ENCODE results near the gene ZNF462. TPM values are rescaled to one million over a fixed set of nuclear protein-coding genes. Genes with fewer than 3 reads are reported as not detected.
A peak's percentile ranks its signal among the peaks of the same experiment; 100 is the strongest.

ZNF462 gene
- total and polyA plus RNA-seq, 2 donors = 2.0 to 6.6 TPM

DNA sequence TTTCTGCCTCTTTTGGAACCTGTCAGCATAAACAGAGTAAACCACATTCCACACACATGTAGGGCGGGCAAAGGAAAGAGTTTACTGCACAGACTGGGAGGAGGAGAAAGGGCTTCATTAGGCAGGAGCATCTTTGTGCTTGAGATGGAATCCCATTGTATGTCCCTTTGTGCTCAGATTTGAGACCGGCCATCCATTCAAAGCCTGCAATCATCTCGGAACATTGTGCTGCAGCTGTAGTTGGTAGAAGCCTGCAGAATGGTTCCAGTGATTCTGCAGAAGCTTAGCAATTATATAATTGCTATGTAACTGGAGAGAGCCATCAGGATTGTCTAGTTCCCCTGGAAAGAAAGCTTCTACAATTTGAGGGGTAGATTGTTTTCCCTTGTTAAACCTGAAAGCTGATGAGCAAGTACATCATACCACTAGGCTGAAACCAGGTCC, 16.5 kb downstream of the ZNF462 start:
- H3K27me3 ChIP-seq (ENCODE audit: control insufficient read depth in 2 of 2, insufficient read depth in 1 of 2, low read length in 1 of 2) = no peaks in the 10 kb centered on the region
- H3K4me1 ChIP-seq (ENCODE audit: control insufficient read depth in 2 of 2, insufficient read depth in 2 of 2, low read length in 2 of 2) = peaks cover 0 to 4% of the 10 kb centered on the region in 2 donors
- no peak for DNase-seq (ENCODE audit: low read depth in 6 of 9, low spot score in 9 of 9)
- H3K9me3 ChIP-seq (ENCODE audit: control insufficient read depth in 2 of 2, insufficient read depth in 1 of 2, low read length in 1 of 2) = no peaks in the 10 kb centered on the region
- H3K4me3 ChIP-seq (ENCODE audit: low read length in 2 of 2) = no peak overlapping the region
- peak overlapping the region in 1 of 2 donors; percentile 15 for H3K27ac ChIP-seq (ENCODE audit: low read depth in 1 of 2, low read length in 1 of 2)
- 97% methylated on average over 3 of the region's 3 CpGs for WGBS
- no peaks in the 10 kb centered on the region for H3K36me3 ChIP-seq (ENCODE audit: control insufficient read depth in 2 of 2, insufficient read depth in 2 of 2, low read length in 1 of 2)

DNA sequence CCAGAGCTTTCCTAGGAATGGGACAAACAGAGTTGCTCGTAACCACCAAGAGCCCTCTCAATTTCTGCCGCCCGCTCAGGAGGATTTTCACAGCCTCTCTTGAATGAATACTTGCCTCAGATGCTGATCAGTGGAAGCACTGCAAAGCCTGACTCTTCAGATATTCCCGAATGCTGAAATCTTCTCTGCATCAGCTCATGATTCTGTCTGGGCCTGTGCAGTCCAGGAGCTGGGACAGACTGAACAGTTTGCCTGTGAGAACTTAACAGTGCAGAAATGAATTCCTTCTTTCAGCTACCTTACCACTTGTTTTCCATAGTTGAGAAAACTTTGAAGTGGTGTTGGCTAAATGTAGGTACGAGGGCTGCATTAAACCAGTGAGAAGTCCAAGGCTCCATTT, 17.1 kb downstream of the ZNF462 start:
- Histone ChIP-seq H3K27ac (ENCODE audit: low read depth in 1 of 2, low read length in 1 of 2) (peak overlapping the region in 1 of 2 donors; percentile 46), H3K36me3 (ENCODE audit: control insufficient read depth in 2 of 2, insufficient read depth in 2 of 2, low read length in 1 of 2) (no peaks in the 10 kb centered on the region), H3K4me1 (ENCODE audit: control insufficient read depth in 2 of 2, insufficient read depth in 2 of 2, low read length in 2 of 2) (peaks cover 0 to 4% of the 10 kb centered on the region in 2 donors), H3K9me3 (ENCODE audit: control insufficient read depth in 2 of 2, insufficient read depth in 1 of 2, low read length in 1 of 2) (no peaks in the 10 kb centered on the region), H3K4me3 (ENCODE audit: low read length in 2 of 2) (no peak overlapping the region), H3K27me3 (ENCODE audit: control insufficient read depth in 2 of 2, insufficient read depth in 1 of 2, low read length in 1 of 2) (no peaks in the 10 kb centered on the region)
- DNase-seq (ENCODE audit: low read depth in 6 of 9, low spot score in 9 of 9) = no peak
- 96% methylated on average over 5 of the region's 5 CpGs for WGBS

GRCh38 chr9:106880863-106881262, 17.9 kb downstream of the ZNF462 start:
- Histone ChIP-seq H3K27me3 (ENCODE audit: control insufficient read depth in 2 of 2, insufficient read depth in 1 of 2, low read length in 1 of 2) (no peaks in the 10 kb centered on the region), H3K9me3 (ENCODE audit: control insufficient read depth in 2 of 2, insufficient read depth in 1 of 2, low read length in 1 of 2) (no peaks in the 10 kb centered on the region), H3K27ac (ENCODE audit: low read depth in 1 of 2, low read length in 1 of 2) (no peak overlapping the region), H3K36me3 (ENCODE audit: control insufficient read depth in 2 of 2, insufficient read depth in 2 of 2, low read length in 1 of 2) (no peaks in the 10 kb centered on the region), H3K4me1 (ENCODE audit: control insufficient read depth in 2 of 2, insufficient read depth in 2 of 2, low read length in 2 of 2) (peaks cover 0 to 4% of the 10 kb centered on the region in 2 donors), H3K4me3 (ENCODE audit: low read length in 2 of 2) (no peak overlapping the region)
- 93% methylated on average over 6 of the region's 6 CpGs for WGBS
- DNase-seq (ENCODE audit: low read depth in 6 of 9, low spot score in 9 of 9) = no peak

GRCh38 chr9:106883030-106883429, 20.1 kb downstream of the ZNF462 start:
- Histone ChIP-seq H3K4me1 (ENCODE audit: control insufficient read depth in 2 of 2, insufficient read depth in 2 of 2, low read length in 2 of 2) (peaks cover 0 to 4% of the 10 kb centered on the region in 2 donors), H3K27ac (ENCODE audit: low read depth in 1 of 2, low read length in 1 of 2) (no peak overlapping the region)
- WGBS = 98% methylated on average over 4 of the region's 4 CpGs

DNA sequence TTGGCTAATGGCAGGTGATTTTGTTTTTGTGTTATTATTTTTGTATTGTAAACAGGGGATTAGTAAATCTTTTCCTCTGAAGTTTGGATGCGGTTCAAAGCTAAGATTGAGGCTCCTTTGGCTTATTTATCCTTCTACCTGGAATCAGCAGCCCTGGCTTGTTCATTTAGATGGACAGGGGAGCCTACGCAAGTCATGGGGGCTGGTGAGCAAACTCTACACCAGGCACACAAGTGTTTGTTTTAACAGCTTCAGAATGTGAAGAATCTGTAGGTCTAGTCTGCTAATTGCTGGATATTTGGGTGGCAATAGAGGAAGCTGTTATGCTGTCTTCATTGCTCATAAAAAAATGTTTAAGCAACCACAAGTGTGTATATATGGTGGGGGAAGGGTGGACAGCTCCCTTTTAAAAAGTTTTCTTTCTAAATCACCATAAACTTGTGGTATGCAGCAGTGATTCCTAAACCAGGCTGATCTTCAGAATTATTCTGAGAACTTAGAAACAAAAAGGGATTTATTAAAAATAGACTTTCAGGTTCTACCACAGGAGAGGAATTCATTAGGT, 20.7 kb downstream of the ZNF462 start:
- H3K27me3 ChIP-seq (ENCODE audit: control insufficient read depth in 2 of 2, insufficient read depth in 1 of 2, low read length in 1 of 2) = no peaks in the 10 kb centered on the region
- WGBS = over 99% methylated on average over 2 of the region's 2 CpGs
- no peak overlapping the region for H3K4me3 ChIP-seq (ENCODE audit: low read length in 2 of 2)
- DNase-seq (ENCODE audit: low read depth in 6 of 9, low spot score in 9 of 9) = no peak
- H3K36me3 ChIP-seq (ENCODE audit: control insufficient read depth in 2 of 2, insufficient read depth in 2 of 2, low read length in 1 of 2) = no peaks in the 10 kb centered on the region
- peaks cover 0 to 4% of the 10 kb centered on the region in 2 donors for H3K4me1 ChIP-seq (ENCODE audit: control insufficient read depth in 2 of 2, insufficient read depth in 2 of 2, low read length in 2 of 2)
- H3K9me3 ChIP-seq (ENCODE audit: control insufficient read depth in 2 of 2, insufficient read depth in 1 of 2, low read length in 1 of 2) = no peaks in the 10 kb centered on the region
- H3K27ac ChIP-seq (ENCODE audit: low read depth in 1 of 2, low read length in 1 of 2) = no peak overlapping the region

More at GRCh38 chr9:106883030-106883429, 20.1 kb downstream of the ZNF462 start:
- H3K9me3 ChIP-seq (ENCODE audit: control insufficient read depth in 2 of 2, insufficient read depth in 1 of 2, low read length in 1 of 2) = no peaks in the 10 kb centered on the region
- no peaks in the 10 kb centered on the region for H3K27me3 ChIP-seq (ENCODE audit: control insufficient read depth in 2 of 2, insufficient read depth in 1 of 2, low read length in 1 of 2)
- no peak for DNase-seq (ENCODE audit: low read depth in 6 of 9, low spot score in 9 of 9)
- H3K36me3 ChIP-seq (ENCODE audit: control insufficient read depth in 2 of 2, insufficient read depth in 2 of 2, low read length in 1 of 2) = no peaks in the 10 kb centered on the region
- no peak overlapping the region for H3K4me3 ChIP-seq (ENCODE audit: low read length in 2 of 2)

- no peak overlapping the region for H3K4me3 ChIP-seq (ENCODE audit: low read length in 2 of 2)
- H3K36me3 ChIP-seq (ENCODE audit: control insufficient read depth in 2 of 2, insufficient read depth in 2 of 2, low read length in 1 of 2) = no peaks in the 10 kb centered on the region
- no peaks in the 10 kb centered on the region for H3K4me1 ChIP-seq (ENCODE audit: control insufficient read depth in 2 of 2, insufficient read depth in 2 of 2, low read length in 2 of 2)
- no peaks in the 10 kb centered on the region for H3K27me3 ChIP-seq (ENCODE audit: control insufficient read depth in 2 of 2, insufficient read depth in 1 of 2, low read length in 1 of 2)
- H3K9me3 ChIP-seq (ENCODE audit: control insufficient read depth in 2 of 2, insufficient read depth in 1 of 2, low read length in 1 of 2) = no peaks in the 10 kb centered on the region
- DNase-seq (ENCODE audit: low read depth in 6 of 9, low spot score in 9 of 9) = no peak
- no peak overlapping the region for H3K27ac ChIP-seq (ENCODE audit: low read depth in 1 of 2, low read length in 1 of 2)
- WGBS = 96% methylated on average over 2 of the region's 2 CpGs
These were observed 22.5 kb downstream of the ZNF462 start for GRCh38 chr9:106885451-106885850.

- 96% methylated on average over 6 of the region's 6 CpGs for WGBS
- H3K27me3 ChIP-seq (ENCODE audit: control insufficient read depth in 2 of 2, insufficient read depth in 1 of 2, low read length in 1 of 2) = no peaks in the 10 kb centered on the region
- H3K4me1 ChIP-seq (ENCODE audit: control insufficient read depth in 2 of 2, insufficient read depth in 2 of 2, low read length in 2 of 2) = no peaks in the 10 kb centered on the region
- DNase-seq (ENCODE audit: low read depth in 6 of 9, low spot score in 9 of 9) = no peak
- no peaks in the 10 kb centered on the region for H3K9me3 ChIP-seq (ENCODE audit: control insufficient read depth in 2 of 2, insufficient read depth in 1 of 2, low read length in 1 of 2)
- no peak overlapping the region for H3K27ac ChIP-seq (ENCODE audit: low read depth in 1 of 2, low read length in 1 of 2)
- no peak overlapping the region for H3K4me3 ChIP-seq (ENCODE audit: low read length in 2 of 2)
- H3K36me3 ChIP-seq (ENCODE audit: control insufficient read depth in 2 of 2, insufficient read depth in 2 of 2, low read length in 1 of 2) = no peaks in the 10 kb centered on the region
These were observed 23.4 kb downstream of the ZNF462 start for GRCh38 chr9:106886111-106887046.

GRCh38 chr9:106887066-106887465, 24.1 kb downstream of the ZNF462 start:
- DNase-seq (ENCODE audit: low read depth in 6 of 9, low spot score in 9 of 9) = no peak
- no peak overlapping the region for H3K4me3 ChIP-seq (ENCODE audit: low read length in 2 of 2)
- H3K4me1 ChIP-seq (ENCODE audit: control insufficient read depth in 2 of 2, insufficient read depth in 2 of 2, low read length in 2 of 2) = no peaks in the 10 kb centered on the region
- H3K27me3 ChIP-seq (ENCODE audit: control insufficient read depth in 2 of 2, insufficient read depth in 1 of 2, low read length in 1 of 2) = no peaks in the 10 kb centered on the region
- H3K9me3 ChIP-seq (ENCODE audit: control insufficient read depth in 2 of 2, insufficient read depth in 1 of 2, low read length in 1 of 2) = no peaks in the 10 kb centered on the region
- no peak overlapping the region for H3K27ac ChIP-seq (ENCODE audit: low read depth in 1 of 2, low read length in 1 of 2)
- no peaks in the 10 kb centered on the region for H3K36me3 ChIP-seq (ENCODE audit: control insufficient read depth in 2 of 2, insufficient read depth in 2 of 2, low read length in 1 of 2)
- WGBS = 97% methylated on average over 2 of the region's 2 CpGs

GRCh38 chr9:106889061-106889590, 26.2 kb downstream of the ZNF462 start:
- no peak overlapping the region for H3K27ac ChIP-seq (ENCODE audit: low read depth in 1 of 2, low read length in 1 of 2)
- H3K27me3 ChIP-seq (ENCODE audit: control insufficient read depth in 2 of 2, insufficient read depth in 1 of 2, low read length in 1 of 2) = no peaks in the 10 kb centered on the region
- no peak overlapping the region for H3K4me3 ChIP-seq (ENCODE audit: low read length in 2 of 2)
- no peaks in the 10 kb centered on the region for H3K36me3 ChIP-seq (ENCODE audit: control insufficient read depth in 2 of 2, insufficient read depth in 2 of 2, low read length in 1 of 2)
- H3K9me3 ChIP-seq (ENCODE audit: control insufficient read depth in 2 of 2, insufficient read depth in 1 of 2, low read length in 1 of 2) = no peaks in the 10 kb centered on the region
- H3K4me1 ChIP-seq (ENCODE audit: control insufficient read depth in 2 of 2, insufficient read depth in 2 of 2, low read length in 2 of 2) = no peaks in the 10 kb centered on the region
- WGBS = 93% methylated on average over 7 of the region's 7 CpGs
- DNase-seq (ENCODE audit: low read depth in 6 of 9, low spot score in 9 of 9) = peak in 1 of 9 donors; percentile 5

Data from thymus (tissue), 11 donors.